ENCODE results near the gene MOGAT1.

MOGAT1 gene

DNA sequence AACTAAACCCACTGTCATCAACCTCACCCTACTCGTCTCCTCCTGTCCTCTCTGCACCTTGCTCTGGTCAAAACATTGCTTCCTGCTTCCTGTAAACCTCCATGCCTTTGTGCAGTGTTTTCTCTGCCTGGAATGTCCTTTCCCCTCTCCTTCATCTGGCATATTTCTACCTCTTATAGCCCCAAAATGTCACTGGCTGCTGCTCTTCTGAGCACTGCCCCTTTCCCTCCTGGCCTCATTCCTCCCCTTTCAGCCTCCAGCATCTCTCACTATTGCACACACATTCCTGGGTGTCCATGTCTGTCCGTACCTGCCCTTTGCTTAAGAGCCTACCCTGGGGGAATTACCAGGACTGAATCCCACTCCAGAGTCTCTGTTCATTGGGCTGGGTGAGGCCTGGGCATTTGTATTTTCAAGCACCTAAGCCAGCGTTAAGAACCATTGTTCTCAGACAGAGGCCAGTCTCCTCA is 84.9 kb downstream of the MOGAT1 start:
- Mint-ChIP-seq H3K4me1 (peaks cover 52% of the 10 kb centered on the region), H3K36me3 (ENCODE audit: low read depth) (peaks cover 2% of the 10 kb centered on the region), H3K27ac (no peak overlapping the region), H3K27me3 (ENCODE audit: low read depth, poor library complexity) (peaks cover 7% of the 10 kb centered on the region), H3K9me3 (no peaks in the 10 kb centered on the region), H3K4me3 (no peak overlapping the region)
- no peak for DNase-seq
- TF ChIP-seq, protein P1, sequence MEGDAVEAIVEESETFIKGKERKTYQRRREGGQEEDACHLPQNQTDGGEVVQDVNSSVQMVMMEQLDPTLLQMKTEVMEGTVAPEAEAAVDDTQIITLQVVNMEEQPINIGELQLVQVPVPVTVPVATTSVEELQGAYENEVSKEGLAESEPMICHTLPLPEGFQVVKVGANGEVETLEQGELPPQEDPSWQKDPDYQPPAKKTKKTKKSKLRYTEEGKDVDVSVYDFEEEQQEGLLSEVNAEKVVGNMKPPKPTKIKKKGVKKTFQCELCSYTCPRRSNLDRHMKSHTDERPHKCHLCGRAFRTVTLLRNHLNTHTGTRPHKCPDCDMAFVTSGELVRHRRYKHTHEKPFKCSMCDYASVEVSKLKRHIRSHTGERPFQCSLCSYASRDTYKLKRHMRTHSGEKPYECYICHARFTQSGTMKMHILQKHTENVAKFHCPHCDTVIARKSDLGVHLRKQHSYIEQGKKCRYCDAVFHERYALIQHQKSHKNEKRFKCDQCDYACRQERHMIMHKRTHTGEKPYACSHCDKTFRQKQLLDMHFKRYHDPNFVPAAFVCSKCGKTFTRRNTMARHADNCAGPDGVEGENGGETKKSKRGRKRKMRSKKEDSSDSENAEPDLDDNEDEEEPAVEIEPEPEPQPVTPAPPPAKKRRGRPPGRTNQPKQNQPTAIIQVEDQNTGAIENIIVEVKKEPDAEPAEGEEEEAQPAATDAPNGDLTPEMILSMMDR (IDR thresholded peaks at IDR 0.05): no peak

DNA sequence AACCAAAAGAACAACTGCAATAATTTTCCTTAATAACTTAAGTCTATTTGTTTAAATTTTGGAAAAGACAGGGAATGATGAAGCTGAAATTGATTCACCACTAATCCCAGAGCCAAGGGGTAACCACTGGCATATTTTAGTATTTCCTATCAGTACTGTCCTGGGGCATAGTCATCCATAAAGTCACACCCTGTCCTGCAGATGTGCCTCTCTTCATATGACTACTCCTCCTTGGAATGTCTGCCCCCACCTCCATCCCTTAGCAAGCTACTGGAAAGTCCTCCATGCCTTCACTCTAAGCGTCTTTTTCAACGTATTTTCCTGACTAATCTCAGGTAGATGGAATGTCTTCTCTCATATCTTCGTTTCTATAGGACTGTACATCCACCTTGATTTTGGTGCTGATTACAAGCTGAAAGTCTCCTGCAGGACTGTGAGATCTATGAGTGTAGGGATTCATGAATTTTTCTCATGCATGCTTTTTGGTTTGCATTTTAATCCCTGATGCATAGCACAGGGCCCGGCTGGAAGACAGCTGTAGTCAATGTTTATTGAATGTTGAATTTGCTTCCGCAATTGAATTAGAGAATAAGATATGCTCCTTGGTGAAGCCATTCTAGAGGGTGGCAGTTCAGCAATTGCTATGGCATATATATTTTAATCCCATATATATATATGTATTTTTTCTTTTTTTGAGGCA is 85.6 kb downstream of the MOGAT1 start:
- H3K4me1 Mint-ChIP-seq: peaks cover 45% of the 10 kb centered on the region
- H3K36me3 Mint-ChIP-seq (ENCODE audit: low read depth): no peaks in the 10 kb centered on the region
- no peak overlapping the region for H3K27ac Mint-ChIP-seq
- TF ChIP-seq, protein P1 (IDR thresholded peaks at IDR 0.05): no peak
- no peaks in the 10 kb centered on the region for H3K9me3 Mint-ChIP-seq
- no peak overlapping the region for H3K4me3 Mint-ChIP-seq
- H3K27me3 Mint-ChIP-seq (ENCODE audit: low read depth, poor library complexity): peaks cover 7% of the 10 kb centered on the region
- no peak for DNase-seq

Data from nephron progenitor cell (in vitro differentiated cells).